Body of pancreas (tissue), 4 donors: Measurements from ENCODE around the gene DPYD.

Experiments
- CTCF ChIP-seq, 7 experiments: fragments of 450-650 bp in 4 of 7; fragments of 200-600 bp in 3 of 7; sonication (generic) in 3 of 7; IDR thresholded peaks; one replicate each; pipeline ENCODE4 v1.5.1; 2016 to 2019; ENCODE audit warnings: antibody characterized with exemption in 7 of 7
- POLR2A ChIP-seq, 3 donors: fragments of 450-650 bp; IDR thresholded peaks; one replicate each; pipeline ENCODE4 v1.6.1; 2016; ENCODE audit warnings: antibody characterized with exemption in 3 of 3, mild to moderate bottlenecking in 2 of 3

DNA sequence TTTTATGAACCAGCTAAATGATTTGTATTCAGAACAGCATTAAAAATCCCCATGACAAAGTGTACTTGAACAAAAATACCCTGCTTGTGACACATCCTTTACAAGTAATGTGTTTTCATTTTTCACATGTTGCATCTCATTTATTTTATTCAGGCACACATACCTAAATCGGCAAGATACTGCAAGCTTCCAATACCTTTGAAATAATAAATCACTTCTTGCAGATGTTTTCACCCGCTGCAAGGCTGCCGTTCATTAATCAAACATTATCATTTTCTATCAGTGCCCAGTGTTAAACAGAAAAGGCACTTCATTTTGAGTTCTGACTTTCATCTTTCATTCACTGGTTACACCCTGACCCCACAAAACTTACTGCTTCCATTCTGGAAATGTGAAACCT, 269.6 kb downstream of the DPYD start:
- TF ChIP-seq CTCF (IDR thresholded peaks at IDR 0.05) (no peak), POLR2A (IDR thresholded peaks at IDR 0.05) (no peak)
